ENCODE results near the gene GLIS2. TPM values are rescaled to one million over a fixed set of nuclear protein-coding genes. Genes with fewer than 3 reads are reported as not detected.
"Not testable (repeated sequence)": the region's sequence is repeated elsewhere in the genome, so short reads cannot be mapped to it uniquely, and the experiment has no call there.

Gene GLIS2
- total and polyA plus RNA-seq, 3 experiments from 2014 or later = 0.13 to 0.26 TPM; not detected in 1

GRCh38 chr16:4340443-4340842, 24.6 kb downstream of the GLIS2 start:
- CTCF ChIA-PET = interaction anchor here (1.0 to 2.3 kb wide), 6 partner anchors 10 to 357 kb away, joined by 3 to 7 read pairs (median 4); no protein-coding TSS in a partner anchor
- Histone ChIP-seq H3K27me3 (ENCODE audit: insufficient read depth, low read length, poor library complexity, severe bottlenecking) (no peaks in the 10 kb centered on the region), H3K9me3 (ENCODE audit: low read length) (no peaks in the 10 kb centered on the region), H3K4me1 (ENCODE audit: insufficient read depth, low read length) (no peaks in the 10 kb centered on the region), H3K4me3 (ENCODE audit: low read length) (no peak overlapping the region), H3K36me3 (ENCODE audit: insufficient read depth, low read length) (no peaks in the 10 kb centered on the region), H3K27ac (ENCODE audit: low read depth, low read length) (no peak overlapping the region)
- H3K27me3 Mint-ChIP-seq = no peaks in the 10 kb centered on the region
- POLR2A ChIA-PET = no interaction called here
- no peak for DNase-seq
- H3K9me3 Mint-ChIP-seq = no peaks in the 10 kb centered on the region
- peaks cover 0 to 19% (median 0%) of the 10 kb centered on the region in 3 donors for H3K36me3 Mint-ChIP-seq
- H3K4me1 Mint-ChIP-seq = peaks cover 4 to 13% (median 5%) of the 10 kb centered on the region in 3 donors
- no peak overlapping the region for H3K27ac Mint-ChIP-seq
- no peak overlapping the region for H3K4me3 Mint-ChIP-seq

DNA sequence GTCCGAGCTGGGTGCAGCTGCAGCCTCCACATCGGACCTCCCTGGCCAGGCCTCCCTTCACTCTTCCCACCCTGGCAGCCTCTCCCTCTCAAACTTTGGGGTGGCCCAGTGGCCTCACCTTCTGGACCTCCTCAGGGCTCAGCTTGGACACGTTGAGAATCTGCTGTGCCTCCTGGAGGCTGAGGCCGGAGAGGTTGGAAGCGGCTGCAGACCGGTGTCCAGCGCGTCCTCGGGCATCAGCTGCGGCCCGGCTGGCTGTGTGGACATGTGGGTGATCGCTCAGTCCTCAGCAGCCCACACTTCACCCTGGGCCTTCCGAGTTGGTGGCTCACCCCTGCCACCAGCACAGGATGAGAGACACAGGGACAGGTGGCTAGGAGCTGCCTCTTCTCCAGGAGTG, 25.4 kb downstream of the GLIS2 start:
- Mint-ChIP-seq H3K27ac (peak overlapping the region in 1 of 8 donors; percentile 27), H3K4me3 (no peak overlapping the region), H3K36me3 (peaks cover 0 to 19% (median 0%) of the 10 kb centered on the region in 3 donors), H3K9me3 (no peaks in the 10 kb centered on the region), H3K4me1 (peaks cover 4 to 21% (median 9%) of the 10 kb centered on the region in 3 donors), H3K27me3 (no peaks in the 10 kb centered on the region)
- Histone ChIP-seq H3K27ac (ENCODE audit: low read depth, low read length) (no peak overlapping the region), H3K9me3 (ENCODE audit: low read length) (no peaks in the 10 kb centered on the region), H3K36me3 (ENCODE audit: insufficient read depth, low read length) (no peaks in the 10 kb centered on the region), H3K4me3 (ENCODE audit: low read length) (no peak overlapping the region), H3K27me3 (ENCODE audit: insufficient read depth, low read length, poor library complexity, severe bottlenecking) (no peaks in the 10 kb centered on the region), H3K4me1 (ENCODE audit: insufficient read depth, low read length) (no peaks in the 10 kb centered on the region)
- ChIA-PET POLR2A (no interaction called here), CTCF (interaction anchor here (1.0 to 2.3 kb wide), 4 partner anchors 9 to 87 kb away, joined by 3 to 7 read pairs (median 5); partner anchors contain the start of gene PAM16)
- DNase-seq = no peak

DNA sequence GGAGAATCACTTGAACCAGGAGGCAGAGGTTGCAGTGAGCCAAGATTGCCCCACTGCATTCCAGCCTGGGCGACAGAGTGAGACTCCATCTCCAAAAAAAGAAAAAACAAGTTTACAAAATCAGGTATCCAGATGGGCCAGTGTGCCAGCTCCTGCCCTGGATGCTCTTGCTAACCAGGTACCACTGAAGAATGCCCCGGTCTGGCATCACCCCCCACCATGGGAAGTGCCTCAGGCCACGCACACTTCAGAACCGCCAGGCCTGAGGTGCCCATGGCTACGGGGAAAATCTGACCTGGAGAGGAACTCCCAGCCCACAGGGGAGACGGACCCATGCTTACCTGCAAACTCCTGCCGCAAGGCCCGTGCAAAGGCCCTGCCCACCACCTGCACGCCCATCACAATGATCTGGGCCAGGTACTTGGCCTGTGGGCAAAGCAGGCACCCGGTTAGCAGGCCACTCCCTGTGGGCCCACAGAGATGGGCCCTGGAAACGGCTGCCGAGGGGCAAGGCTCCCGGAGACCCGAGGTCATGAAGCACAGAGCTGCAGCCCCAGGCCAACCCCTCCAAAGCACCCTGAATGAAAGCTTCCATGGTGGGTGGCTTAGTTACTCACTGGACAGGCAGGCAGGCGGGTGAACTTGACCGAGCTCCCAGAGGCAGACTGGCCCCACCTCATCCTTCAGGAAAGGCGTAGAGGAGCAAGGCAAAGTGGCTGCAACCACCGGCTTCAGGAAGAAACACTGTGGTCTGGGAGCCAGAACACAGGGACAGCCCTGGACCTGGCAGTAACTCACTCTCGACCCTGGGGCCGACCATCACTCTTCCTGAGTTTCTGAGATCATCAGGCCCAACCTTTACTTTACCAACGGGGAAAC, 27.2 kb downstream of the GLIS2 start:
- peaks cover 10 to 35% (median 16%) of the 10 kb centered on the region in 3 donors for H3K4me1 Mint-ChIP-seq
- no peak for DNase-seq
- Histone ChIP-seq H3K36me3 (ENCODE audit: insufficient read depth, low read length) (no peaks in the 10 kb centered on the region), H3K9me3 (ENCODE audit: low read length) (no peaks in the 10 kb centered on the region), H3K27ac (ENCODE audit: low read depth, low read length) (no peak overlapping the region), H3K4me1 (ENCODE audit: insufficient read depth, low read length) (no peaks in the 10 kb centered on the region), H3K4me3 (ENCODE audit: low read length) (no peak overlapping the region), H3K27me3 (ENCODE audit: insufficient read depth, low read length, poor library complexity, severe bottlenecking) (no peaks in the 10 kb centered on the region)
- ChIA-PET POLR2A (no interaction called here), CTCF (no interaction called here)
- H3K4me3 Mint-ChIP-seq = no peak overlapping the region
- H3K27me3 Mint-ChIP-seq = no peaks in the 10 kb centered on the region
- peak overlapping the region in 7 of 8 donors; percentile 24 to 89 (median 46) for H3K27ac Mint-ChIP-seq
- no peaks in the 10 kb centered on the region for H3K9me3 Mint-ChIP-seq
- H3K36me3 Mint-ChIP-seq = peaks cover 0 to 24% (median 0%) of the 10 kb centered on the region in 3 donors

- H3K36me3 ChIP-seq (ENCODE audit: insufficient read depth, low read length); H3K27ac ChIP-seq (ENCODE audit: low read depth, low read length); H3K27me3 ChIP-seq (ENCODE audit: insufficient read depth, low read length, poor library complexity, severe bottlenecking); H3K4me1 ChIP-seq (ENCODE audit: insufficient read depth, low read length); H3K4me3 ChIP-seq (ENCODE audit: low read length); H3K4me3 Mint-ChIP-seq; H3K27me3 Mint-ChIP-seq; POLR2A ChIA-PET; H3K9me3 ChIP-seq (ENCODE audit: low read length); CTCF ChIA-PET; H3K9me3 Mint-ChIP-seq; DNase-seq: not testable (repeated sequence)
- peak overlapping the region in 4 of 8 donors; percentile 56 to 93 (median 68) for H3K27ac Mint-ChIP-seq
- H3K36me3 Mint-ChIP-seq = peaks cover 0 to 23% (median 0%) of the 10 kb centered on the region in 3 donors
- H3K4me1 Mint-ChIP-seq = peaks cover 14 to 40% (median 20%) of the 10 kb centered on the region in 3 donors
These were observed 28.6 kb downstream of the GLIS2 start for GRCh38 chr16:4344300-4344982.

GRCh38 chr16:4344983-4345835, 29.3 kb downstream of the GLIS2 start:
- H3K36me3 ChIP-seq (ENCODE audit: insufficient read depth, low read length) = no peaks in the 10 kb centered on the region
- Mint-ChIP-seq H3K27ac (peak overlapping the region in 7 of 8 donors; percentile 47 to 93 (median 59)), H3K27me3 (no peaks in the 10 kb centered on the region), H3K9me3 (no peaks in the 10 kb centered on the region), H3K4me3 (no peak overlapping the region), H3K36me3 (peaks cover 0 to 17% (median 0%) of the 10 kb centered on the region in 3 donors), H3K4me1 (peaks cover 14 to 44% (median 20%) of the 10 kb centered on the region in 3 donors)
- H3K4me1 ChIP-seq (ENCODE audit: insufficient read depth, low read length) = peaks cover 9% of the 10 kb centered on the region
- H3K27ac ChIP-seq (ENCODE audit: low read depth, low read length) = no peak overlapping the region
- H3K4me3 ChIP-seq (ENCODE audit: low read length) = no peak overlapping the region
- H3K9me3 ChIP-seq (ENCODE audit: low read length) = no peaks in the 10 kb centered on the region
- POLR2A ChIA-PET = no interaction called here
- H3K27me3 ChIP-seq (ENCODE audit: insufficient read depth, low read length, poor library complexity, severe bottlenecking) = no peaks in the 10 kb centered on the region
- CTCF ChIA-PET = no interaction called here
- DNase-seq = no peak

- peaks cover 0 to 12% (median 0%) of the 10 kb centered on the region in 3 donors for H3K36me3 Mint-ChIP-seq
- ChIA-PET CTCF (interaction anchor here (0.8 to 1.4 kb wide), 3 partner anchors 13 to 92 kb away, joined by 3 to 4 read pairs (median 3); no protein-coding TSS in a partner anchor), POLR2A (interaction anchor here (0.9 kb wide), 1 partner anchor 73 kb away, joined by 7 read pairs; the partner anchor contains the start of gene TFAP4)
- no peaks in the 10 kb centered on the region for H3K27me3 ChIP-seq (ENCODE audit: insufficient read depth, low read length, poor library complexity, severe bottlenecking)
- H3K9me3 ChIP-seq (ENCODE audit: low read length) = no peaks in the 10 kb centered on the region
- H3K4me1 Mint-ChIP-seq = peaks cover 20 to 51% (median 27%) of the 10 kb centered on the region in 3 donors
- no peaks in the 10 kb centered on the region for H3K36me3 ChIP-seq (ENCODE audit: insufficient read depth, low read length)
- H3K4me3 Mint-ChIP-seq = peak overlapping the region in 2 of 7 donors; percentile 44 to 48
- no peaks in the 10 kb centered on the region for H3K27me3 Mint-ChIP-seq
- peaks cover 9% of the 10 kb centered on the region for H3K4me1 ChIP-seq (ENCODE audit: insufficient read depth, low read length)
- peak overlapping the region in 6 of 8 donors; percentile 38 to 87 (median 62) for H3K27ac Mint-ChIP-seq
- no peaks in the 10 kb centered on the region for H3K9me3 Mint-ChIP-seq
- no peak overlapping the region for H3K4me3 ChIP-seq (ENCODE audit: low read length)
- DNase-seq = no peak
- H3K27ac ChIP-seq (ENCODE audit: low read depth, low read length) = no peak overlapping the region
These were observed 30.2 kb downstream of the GLIS2 start for GRCh38 chr16:4345836-4346781.

- Mint-ChIP-seq H3K27ac (peak overlapping the region in 2 of 8 donors; percentile 14 to 41), H3K36me3 (peaks cover 0 to 13% (median 0%) of the 10 kb centered on the region in 3 donors), H3K4me3 (peak overlapping the region in 2 of 7 donors; percentile 19 to 60), H3K27me3 (no peaks in the 10 kb centered on the region), H3K9me3 (no peaks in the 10 kb centered on the region), H3K4me1 (peaks cover 24 to 59% (median 34%) of the 10 kb centered on the region in 3 donors)
- Histone ChIP-seq H3K27me3 (ENCODE audit: insufficient read depth, low read length, poor library complexity, severe bottlenecking) (no peaks in the 10 kb centered on the region), H3K36me3 (ENCODE audit: insufficient read depth, low read length) (no peaks in the 10 kb centered on the region), H3K9me3 (ENCODE audit: low read length) (no peaks in the 10 kb centered on the region), H3K4me1 (ENCODE audit: insufficient read depth, low read length) (peaks cover 16% of the 10 kb centered on the region), H3K27ac (ENCODE audit: low read depth, low read length) (no peak overlapping the region), H3K4me3 (ENCODE audit: low read length) (no peak overlapping the region)
- POLR2A ChIA-PET = no interaction called here
- CTCF ChIA-PET = interaction anchor here (1.4 kb wide), 1 partner anchor 17 kb away, joined by 4 read pairs; no protein-coding TSS in a partner anchor
- DNase-seq = no peak
These were observed 31.1 kb downstream of the GLIS2 start for GRCh38 chr16:4347010-4347409.

Data from CD8-positive, alpha-beta memory T cell (primary cell).